Measurements from ENCODE around the gene BCL2.

- no peak for TF ChIP-seq ZFX (IDR thresholded peaks at IDR 0.05; ENCODE audit: borderline replicate concordance)
- TF ChIP-seq CTCF (IDR thresholded peaks at IDR 0.05) = no peak
Observed at GRCh38 chr18:63203497-63203896, 116.1 kb downstream of the BCL2 start.
